Activated naive CD4-positive, alpha-beta T cell treated with anti-CD3 and anti-CD28 coated beads, Interleukin-2, amount 50 U/mL, for 16 hours (primary cell): ENCODE measurements around the gene PBX3.

ENCODE experiments used
- DNase-seq: peaks from one replicate; pipeline ENCODE4 v3.0.0-alpha.2; 2020

The PBX3 gene

DNA sequence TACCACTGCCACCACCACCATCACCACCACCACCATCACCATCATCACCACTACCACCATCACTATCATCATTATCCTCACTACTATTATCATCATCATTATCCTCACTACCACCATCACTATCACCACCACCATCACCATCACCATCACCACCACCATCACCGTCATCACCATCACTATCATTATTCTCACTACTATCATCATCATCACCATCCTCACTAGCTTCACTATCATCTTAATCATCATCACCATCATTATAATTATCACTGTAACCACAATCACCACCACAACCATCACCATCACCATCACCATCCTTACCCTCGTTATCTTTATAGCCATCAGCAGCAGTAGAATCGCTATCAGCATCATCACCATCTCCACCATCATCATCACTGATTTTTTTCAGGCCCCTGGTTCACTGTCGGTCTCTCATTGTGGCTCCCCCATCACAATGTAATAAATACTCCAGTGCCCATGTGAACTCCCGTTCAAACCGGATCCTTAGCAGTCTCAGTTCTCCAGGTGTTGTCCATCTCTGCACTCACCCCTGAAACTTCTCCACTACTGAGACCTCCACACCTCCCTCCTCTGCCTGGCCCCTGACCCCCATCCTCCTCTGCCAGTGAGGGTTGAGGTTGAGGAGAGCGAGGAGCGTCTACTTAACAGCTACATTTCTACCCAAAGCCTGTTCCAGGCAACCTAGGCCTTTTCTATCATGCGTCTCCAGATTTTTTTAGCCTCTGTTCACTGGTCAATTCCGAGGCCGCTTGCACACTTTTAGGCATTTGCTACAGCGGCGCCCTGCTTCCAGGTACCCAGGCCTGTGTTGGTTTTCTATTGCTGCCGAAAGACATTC, 238.2 kb downstream of the PBX3 start:
- no peak for DNase-seq

DNA sequence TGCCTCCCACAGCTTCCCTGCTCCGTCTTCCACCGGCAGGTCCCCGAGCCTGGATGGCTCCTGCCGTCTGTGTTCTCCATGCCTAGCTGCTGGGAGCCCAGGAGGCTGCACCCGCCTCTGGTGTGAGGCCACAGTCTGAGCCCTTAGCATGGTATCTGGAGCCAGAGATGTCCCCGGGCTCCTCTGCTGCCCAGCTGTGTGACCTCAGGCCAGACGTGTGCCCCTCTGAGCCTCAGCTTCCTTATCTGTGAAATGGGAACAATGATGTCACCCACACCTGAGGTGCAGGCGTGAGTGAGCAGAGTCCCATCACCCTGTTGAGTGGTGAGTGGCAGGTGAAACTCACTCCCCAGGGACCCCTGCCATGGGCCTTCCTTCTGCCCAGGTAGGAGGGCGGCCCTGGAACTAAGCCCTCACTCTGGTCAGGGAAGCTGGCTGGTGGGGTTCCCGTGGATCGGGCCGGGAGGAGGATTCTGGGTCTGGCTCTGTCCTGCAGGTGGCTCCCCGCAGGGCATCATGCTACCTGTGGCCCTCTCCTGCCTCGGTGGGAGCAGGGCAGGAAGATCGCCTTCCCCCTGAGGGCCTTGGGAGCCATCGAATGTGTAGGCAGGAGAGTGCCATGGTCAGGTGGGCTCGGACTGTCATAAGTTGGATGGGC, 239.0 kb downstream of the PBX3 start:
- no peak for DNase-seq

- DNase-seq = no peak
These were observed 239.8 kb downstream of the PBX3 start for GRCh38 chr9:125986966-125987365.

DNA sequence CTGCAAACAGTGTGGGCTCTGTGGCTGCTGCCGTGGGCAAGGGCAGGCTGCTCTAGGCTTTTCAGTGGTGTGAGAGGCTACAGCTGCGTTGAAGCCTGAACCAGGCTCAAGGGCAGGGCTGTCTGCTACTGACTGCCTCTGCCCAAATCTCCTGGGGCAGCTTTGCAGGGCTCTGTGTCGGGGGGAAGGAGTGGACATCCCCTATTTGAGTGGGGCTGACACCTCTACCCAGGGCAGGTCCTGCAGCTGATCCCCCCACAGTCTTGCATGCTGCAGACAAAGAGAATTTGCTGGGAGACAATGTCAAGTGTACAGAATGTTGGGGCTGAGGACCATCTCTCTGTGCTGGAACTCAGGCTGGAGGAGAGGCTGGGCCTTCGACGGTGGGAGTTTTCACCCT, 240.2 kb downstream of the PBX3 start:
- no peak for DNase-seq

GRCh38 chr9:125988479-125989050, 241.4 kb downstream of the PBX3 start:
- DNase-seq = no peak

- DNase-seq = no peak
These were observed 241.9 kb downstream of the PBX3 start for GRCh38 chr9:125989090-125989501.

DNA sequence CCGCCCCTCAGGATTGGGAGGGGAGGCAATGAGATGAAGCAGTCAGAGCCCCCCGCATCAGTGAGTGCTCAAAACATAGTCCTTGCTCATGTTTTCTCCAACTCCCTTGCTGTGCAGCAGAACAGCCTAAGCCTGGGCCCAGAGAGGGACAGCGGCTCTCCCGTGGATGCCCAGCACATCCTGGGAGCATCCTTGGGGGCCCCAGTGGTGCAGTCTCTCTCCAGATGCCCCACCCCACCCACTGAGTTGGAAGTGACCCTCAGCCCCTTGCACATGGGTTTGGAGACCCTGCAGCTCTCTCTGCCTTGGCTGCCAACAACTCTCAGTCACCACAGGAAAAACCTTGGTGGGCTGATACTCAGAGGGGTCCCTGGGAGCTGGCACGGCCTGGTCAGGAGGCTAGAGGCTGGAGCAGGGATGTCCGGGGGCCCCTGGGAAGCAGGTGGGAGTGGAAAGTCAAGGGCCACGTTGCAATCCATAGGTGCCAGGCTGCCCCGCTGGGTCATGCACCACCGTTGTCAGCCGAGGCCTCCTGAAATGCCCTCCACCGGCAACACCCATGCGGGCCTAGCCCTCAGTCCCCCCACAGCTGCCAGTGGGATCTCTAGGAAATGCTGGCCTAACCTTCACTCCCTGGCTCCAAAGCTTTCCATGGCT, 242.5 kb downstream of the PBX3 start:
- DNase-seq = no peak

- DNase-seq = no peak
These were observed 243.1 kb downstream of the PBX3 start for GRCh38 chr9:125990186-125990792.

DNA sequence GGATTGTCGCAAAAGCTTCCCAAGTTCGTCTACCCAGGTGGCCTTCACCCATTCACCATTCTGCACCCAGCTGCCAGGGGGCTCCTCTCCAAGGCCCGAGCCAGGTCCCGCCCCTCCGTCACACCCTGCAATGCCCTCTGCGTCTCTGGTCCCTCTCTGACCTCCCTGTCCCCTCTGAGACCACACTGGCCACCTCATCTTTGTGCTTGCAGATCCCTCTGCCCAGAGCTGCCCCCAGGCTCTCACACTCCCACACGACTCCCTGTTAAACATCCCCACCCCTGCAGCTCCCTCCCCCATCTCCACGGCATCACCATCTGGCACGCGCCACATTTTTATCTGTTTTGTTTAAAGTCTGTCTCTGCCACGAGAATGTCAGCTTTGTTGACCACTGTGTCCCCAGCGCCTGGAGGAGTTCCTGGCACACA, 243.6 kb downstream of the PBX3 start:
- no peak for DNase-seq

DNA sequence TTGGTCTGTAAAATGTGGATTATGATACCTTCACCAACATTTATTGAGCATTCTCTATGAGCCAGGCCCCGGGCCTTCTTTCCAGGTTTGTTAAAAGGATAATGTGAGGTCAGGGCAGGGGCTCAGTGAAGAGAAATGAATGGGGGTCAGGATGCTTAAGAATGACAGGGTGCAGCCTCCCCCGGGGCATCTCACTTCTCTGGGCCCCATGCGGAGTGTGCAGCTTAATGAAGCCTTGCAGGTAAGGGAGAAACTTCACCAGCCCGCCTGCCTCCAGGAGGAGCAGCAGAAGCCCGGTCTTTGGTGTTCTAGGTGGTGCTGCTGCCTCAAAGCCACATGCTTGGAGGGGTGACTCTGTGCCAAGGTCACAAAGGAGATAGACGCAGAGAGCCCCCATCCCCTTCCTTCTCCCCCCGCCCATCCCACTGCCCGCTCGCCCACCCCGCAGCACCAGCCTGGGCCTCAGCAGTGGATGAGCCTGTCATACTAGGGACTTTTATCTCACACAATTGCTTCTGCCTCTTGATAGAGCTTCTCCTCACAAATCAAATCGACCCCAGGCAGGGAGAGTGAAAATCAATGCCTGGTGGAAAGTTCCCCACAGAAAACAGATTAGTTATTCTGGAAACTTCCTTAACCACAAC, 244.8 kb downstream of the PBX3 start:
- DNase-seq = no peak

DNA sequence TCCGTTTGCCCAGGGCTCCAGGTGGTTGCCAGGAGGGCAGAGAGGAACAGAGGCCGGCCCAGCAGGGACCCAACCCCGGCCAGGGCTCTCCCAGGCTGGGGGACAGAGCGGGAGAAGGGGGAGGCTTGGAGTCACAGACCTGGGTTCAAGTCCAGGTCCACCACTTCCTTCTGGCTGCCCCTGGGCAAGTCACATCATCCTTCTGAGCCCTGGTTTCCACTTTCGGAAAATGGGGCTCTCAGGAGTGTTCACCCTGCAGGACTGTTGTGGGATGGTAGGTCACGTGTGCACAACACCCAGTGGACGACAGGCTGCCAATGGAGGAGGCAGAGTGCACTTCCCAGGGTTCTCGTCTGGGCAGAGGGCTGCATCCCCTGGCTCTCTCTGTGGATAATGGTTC, 245.4 kb downstream of the PBX3 start:
- DNase-seq = no peak

GRCh38 chr9:125993466-125993865, 246.3 kb downstream of the PBX3 start:
- DNase-seq = no peak

DNA sequence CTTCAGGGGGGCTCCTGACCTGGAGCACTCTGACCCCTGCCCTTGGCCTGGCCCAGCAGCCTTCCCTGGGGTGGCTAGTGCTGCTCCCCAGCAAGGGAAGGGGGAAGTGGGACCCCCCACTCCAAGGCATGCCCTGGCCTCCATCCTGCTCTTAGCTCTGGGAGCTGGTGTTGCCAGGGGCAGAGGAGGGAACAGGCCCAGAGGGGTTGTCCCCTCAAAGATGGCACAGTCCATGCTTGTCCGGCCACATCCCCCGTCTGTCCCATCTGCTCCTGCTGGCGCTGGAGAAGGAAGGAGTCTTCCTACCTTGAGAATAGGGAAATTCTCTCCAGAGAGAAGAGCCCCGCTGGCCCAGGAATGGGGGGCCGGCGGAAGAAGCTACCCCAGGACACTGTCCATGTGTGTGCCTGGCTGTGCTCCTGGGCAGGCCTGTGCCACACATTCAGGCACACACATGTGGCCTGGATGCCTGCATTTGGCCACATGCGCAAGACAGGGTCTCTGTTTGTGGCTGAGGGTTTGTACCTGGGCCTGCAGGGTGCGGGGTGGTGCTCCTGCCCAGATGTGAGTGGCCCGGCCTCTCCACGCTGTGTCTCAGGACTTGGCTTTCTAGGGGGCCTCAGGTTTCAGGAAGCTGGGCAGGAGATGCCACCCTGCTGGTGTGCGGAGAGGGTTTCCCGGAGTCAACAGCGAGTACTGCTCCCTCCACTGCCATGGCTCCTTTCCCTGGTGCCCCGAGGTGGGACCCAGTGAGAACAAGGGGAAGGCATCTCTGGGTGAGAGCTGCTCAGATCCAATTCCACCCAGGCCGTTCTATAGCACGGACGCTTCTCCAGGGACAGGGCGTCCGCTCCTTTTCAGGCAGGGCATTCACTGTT, 247.1 kb downstream of the PBX3 start:
- no peak for DNase-seq

DNA sequence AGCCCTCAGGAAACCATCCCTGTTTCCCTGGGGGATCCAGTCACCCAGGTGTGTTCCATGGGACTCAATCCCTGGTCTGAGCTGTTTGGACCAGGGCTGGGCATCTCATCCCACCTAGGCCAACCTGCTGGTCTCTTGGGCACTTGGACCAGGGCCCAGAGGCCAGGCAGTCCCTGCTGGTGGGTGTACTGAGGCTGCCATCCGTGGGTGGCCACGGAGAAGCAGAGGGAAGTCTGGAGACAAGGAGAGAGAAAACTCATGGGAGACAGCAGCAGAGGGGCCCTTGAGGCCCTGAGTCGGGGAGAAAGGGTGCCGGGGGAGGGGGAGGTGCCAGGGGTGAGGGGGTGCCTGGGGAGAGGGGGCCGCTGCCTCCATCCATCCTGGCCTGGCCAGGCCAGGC, 247.8 kb downstream of the PBX3 start:
- DNase-seq = no peak

DNA sequence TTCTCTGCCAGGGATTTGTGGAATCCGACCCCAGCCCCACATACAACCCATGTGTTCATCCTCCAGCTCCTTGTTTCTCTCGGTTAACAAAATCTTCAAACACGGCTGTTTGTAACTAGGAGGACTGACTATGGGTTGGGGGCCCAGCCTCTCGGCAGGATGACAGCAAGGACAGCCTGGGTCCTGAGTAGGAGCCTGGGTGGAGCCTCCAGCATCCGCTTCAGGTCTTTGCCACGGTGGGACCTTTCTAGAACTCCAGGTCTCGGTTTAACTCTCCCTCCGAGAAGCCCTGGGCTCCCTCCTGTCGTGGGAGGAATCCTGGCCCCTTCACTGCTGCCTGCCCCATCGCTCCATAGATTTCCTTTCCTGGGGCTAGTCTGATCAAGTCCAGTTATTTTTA, 248.5 kb downstream of the PBX3 start:
- no peak for DNase-seq

GRCh38 chr9:125996791-125997190, 249.6 kb downstream of the PBX3 start:
- no peak for DNase-seq

- no peak for DNase-seq
These were observed 250.1 kb downstream of the PBX3 start for GRCh38 chr9:125997196-125997823.

GRCh38 chr9:125998837-125999503, 251.8 kb downstream of the PBX3 start:
- DNase-seq = no peak

DNA sequence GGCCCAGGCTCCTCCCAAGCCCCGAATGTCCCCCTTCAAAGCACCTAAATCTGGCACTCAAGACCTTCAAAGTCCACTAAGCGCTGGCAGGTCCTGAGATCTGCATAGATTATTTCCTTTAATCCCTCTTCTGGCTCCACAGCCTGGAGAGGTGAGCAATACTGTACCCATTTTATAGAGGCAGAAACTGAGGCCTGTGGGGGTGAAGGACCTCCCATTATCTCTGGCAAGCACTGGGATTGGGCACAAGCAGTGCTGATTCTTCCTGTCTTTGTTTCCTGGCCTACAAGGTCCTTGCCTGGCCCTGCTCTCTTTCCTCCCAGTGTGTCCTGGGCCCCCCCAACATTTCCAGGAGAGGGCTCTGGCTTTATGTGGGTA, 252.3 kb downstream of the PBX3 start:
- no peak for DNase-seq

GRCh38 chr9:126000256-126000655, 253.1 kb downstream of the PBX3 start:
- no peak for DNase-seq
